Mesodermal cell (in vitro differentiated cells): ENCODE measurements around the gene YBEY.

Source experiments
- H3K27ac ChIP-seq: 2 replicates; pipeline ENCODE4 v1.7.0; 2013; ENCODE audit warnings: mild to moderate bottlenecking, low read depth, low read length, moderate library complexity; ENCODE audit not compliant: severe bottlenecking
- H3K36me3 ChIP-seq: 2 replicates; pipeline ENCODE4 v1.7.1; 2013; ENCODE audit warnings: mild to moderate bottlenecking, low read length, moderate library complexity; ENCODE audit not compliant: control insufficient read depth, insufficient read depth
- H3K4me1 ChIP-seq: one replicate; pipeline ENCODE4 v1.7.1; 2013; ENCODE audit warnings: mild to moderate bottlenecking, low read length; ENCODE audit not compliant: insufficient read depth, control insufficient read depth, poor library complexity, severe bottlenecking
- H3K4me3 ChIP-seq: 2 replicates; pipeline ENCODE4 v1.7.0; 2013; ENCODE audit warnings: low read length, control low read depth, mild to moderate bottlenecking; ENCODE audit not compliant: insufficient read depth, poor library complexity, severe bottlenecking; ENCODE audit errors: extremely low read depth
- H3K9me3 ChIP-seq: 2 replicates; pipeline ENCODE4 v1.7.1; 2013; ENCODE audit warnings: mild to moderate bottlenecking, low read length, moderate library complexity; ENCODE audit not compliant: control insufficient read depth
- WGBS, 2 experiments: methylation state at CpG; one replicate each; pipeline ENCODE4 v1.1.5; 2013; ENCODE audit warnings: missing lambda C conversion rate in 2 of 2; ENCODE audit not compliant: insufficient coverage in 2 of 2; 5-methylcytosine and 5-hydroxymethylcytosine counted together

YBEY gene

GRCh38 chr21:46264690-46265144, 21.4 kb upstream of the YBEY start:
- no peak overlapping the region for H3K4me3 ChIP-seq
- WGBS, 2 experiments = 93 to 98% methylated on average over 10 to 13 of the region's 13 CpGs
- no peaks in the 10 kb centered on the region for H3K9me3 ChIP-seq
- peaks cover 7% of the 10 kb centered on the region for H3K4me1 ChIP-seq
- H3K27ac ChIP-seq = no peak overlapping the region
- H3K36me3 ChIP-seq = peaks cover 85% of the 10 kb centered on the region

- Histone ChIP-seq H3K9me3 (no peaks in the 10 kb centered on the region), H3K36me3 (peaks cover 85% of the 10 kb centered on the region), H3K4me1 (peaks cover 7% of the 10 kb centered on the region), H3K27ac (peak overlapping the region; percentile 10), H3K4me3 (no peak overlapping the region)
- 94% methylated on average over 25 to 26 of the region's 26 CpGs for WGBS, 2 experiments
Observed at GRCh38 chr21:46265736-46266525, 20.2 kb upstream of the YBEY start.

- peaks cover 85% of the 10 kb centered on the region for H3K36me3 ChIP-seq
Observed at GRCh38 chr21:46266946-46267345, 19.2 kb upstream of the YBEY start.

GRCh38 chr21:46268371-46268770, 17.8 kb upstream of the YBEY start:
- Histone ChIP-seq H3K9me3 (no peaks in the 10 kb centered on the region), H3K36me3 (peaks cover 93% of the 10 kb centered on the region), H3K27ac (no peak overlapping the region), H3K4me3 (no peak overlapping the region), H3K4me1 (peaks cover 7% of the 10 kb centered on the region)
- WGBS, 2 experiments = 95 to 98% methylated on average over 11 to 13 of the region's 13 CpGs

More at GRCh38 chr21:46266946-46267345, 19.2 kb upstream of the YBEY start:
- H3K27ac ChIP-seq = no peak overlapping the region
- 94 to 96% methylated on average over 17 to 18 of the region's 19 CpGs for WGBS, 2 experiments
- H3K4me3 ChIP-seq = no peak overlapping the region
- H3K9me3 ChIP-seq = no peaks in the 10 kb centered on the region
- peaks cover 7% of the 10 kb centered on the region for H3K4me1 ChIP-seq

GRCh38 chr21:46269466-46269865, 16.7 kb upstream of the YBEY start:
- H3K36me3 ChIP-seq = peaks cover 97% of the 10 kb centered on the region
- H3K9me3 ChIP-seq = no peaks in the 10 kb centered on the region
- H3K27ac ChIP-seq = no peak overlapping the region
- H3K4me1 ChIP-seq = peaks cover 7% of the 10 kb centered on the region
- 93 to 96% methylated on average over 10 of the region's 10 CpGs for WGBS, 2 experiments
- H3K4me3 ChIP-seq = no peak overlapping the region

- Histone ChIP-seq H3K27ac (no peak overlapping the region), H3K36me3 (peaks cover 100% of the 10 kb centered on the region), H3K9me3 (no peaks in the 10 kb centered on the region), H3K4me1 (no peaks in the 10 kb centered on the region), H3K4me3 (no peak overlapping the region)
- WGBS, 2 experiments = 98% methylated on average over 6 to 13 of the region's 14 CpGs
Observed at GRCh38 chr21:46273341-46273740, 12.8 kb upstream of the YBEY start.

GRCh38 chr21:46274797-46275390, 11.2 kb upstream of the YBEY start:
- Histone ChIP-seq H3K36me3 (peaks cover 100% of the 10 kb centered on the region), H3K27ac (no peak overlapping the region)

GRCh38 chr21:46284077-46284644, 2.0 kb upstream of the YBEY start:
- WGBS, 2 experiments = 94% methylated on average over 12 to 13 of the region's 15 CpGs
- Histone ChIP-seq H3K4me3 (no peak overlapping the region), H3K4me1 (peaks cover 34% of the 10 kb centered on the region), H3K36me3 (peaks cover 60% of the 10 kb centered on the region), H3K9me3 (no peaks in the 10 kb centered on the region), H3K27ac (no peak overlapping the region)

More at GRCh38 chr21:46274797-46275390, 11.2 kb upstream of the YBEY start:
- H3K9me3 ChIP-seq = no peaks in the 10 kb centered on the region
- WGBS, 2 experiments = 97 to 100% methylated on average over 4 to 6 of the region's 11 CpGs
- no peak overlapping the region for H3K4me3 ChIP-seq
- H3K4me1 ChIP-seq = no peaks in the 10 kb centered on the region

- 89 to 91% methylated on average over 1 of the region's 1 CpG for WGBS, 2 experiments
Observed at GRCh38 chr21:46284733-46285132, 1.4 kb upstream of the YBEY start.

GRCh38 chr21:46285206-46285661, 908 bp upstream of the YBEY start, which contains the start of gene MCM3AP:
Gene MCM3AP (minus strand): TSS chr21:46285611. CDS start chr21:46285286, 325 bp downstream.
- H3K9me3 ChIP-seq = no peaks in the 10 kb centered on the region
- 54 to 67% methylated on average over 2 to 3 of the region's 6 CpGs for WGBS, 2 experiments
- peaks cover 34% of the 10 kb centered on the region for H3K4me1 ChIP-seq
- H3K4me3 ChIP-seq = peak within 1 kb of the TSS; percentile 72
- peaks cover 53% of the 10 kb centered on the region for H3K36me3 ChIP-seq
- H3K27ac ChIP-seq = peak within 1 kb of the TSS; percentile 96

More at GRCh38 chr21:46284733-46285132, 1.4 kb upstream of the YBEY start:
- Histone ChIP-seq H3K36me3 (peaks cover 55% of the 10 kb centered on the region), H3K4me3 (peak overlapping the region; percentile 72), H3K27ac (no peak overlapping the region), H3K9me3 (no peaks in the 10 kb centered on the region), H3K4me1 (peaks cover 34% of the 10 kb centered on the region)
